ENCODE measurements around the gene NTSR2.

DNA sequence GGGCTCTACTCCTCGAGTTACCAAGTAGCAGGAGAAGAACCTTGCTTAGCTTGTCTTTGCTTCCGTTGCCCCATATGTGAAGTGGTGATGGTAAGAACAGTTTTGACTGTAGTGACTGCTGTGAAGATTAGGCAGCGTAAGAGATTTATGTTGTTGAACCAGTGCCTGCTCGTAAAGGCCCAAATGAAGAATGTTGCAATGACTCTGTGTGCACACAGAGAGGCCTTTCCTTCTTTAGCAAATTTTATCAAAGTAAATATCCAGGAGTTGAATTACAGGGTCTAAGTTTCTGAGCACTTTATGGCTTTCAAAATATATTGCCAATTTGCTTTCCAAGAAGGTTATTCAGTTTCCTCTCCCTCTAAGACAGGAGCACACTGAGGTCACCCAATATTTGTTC is 14.5 kb downstream of the NTSR2 start:
- TF ChIP-seq, protein P1, sequence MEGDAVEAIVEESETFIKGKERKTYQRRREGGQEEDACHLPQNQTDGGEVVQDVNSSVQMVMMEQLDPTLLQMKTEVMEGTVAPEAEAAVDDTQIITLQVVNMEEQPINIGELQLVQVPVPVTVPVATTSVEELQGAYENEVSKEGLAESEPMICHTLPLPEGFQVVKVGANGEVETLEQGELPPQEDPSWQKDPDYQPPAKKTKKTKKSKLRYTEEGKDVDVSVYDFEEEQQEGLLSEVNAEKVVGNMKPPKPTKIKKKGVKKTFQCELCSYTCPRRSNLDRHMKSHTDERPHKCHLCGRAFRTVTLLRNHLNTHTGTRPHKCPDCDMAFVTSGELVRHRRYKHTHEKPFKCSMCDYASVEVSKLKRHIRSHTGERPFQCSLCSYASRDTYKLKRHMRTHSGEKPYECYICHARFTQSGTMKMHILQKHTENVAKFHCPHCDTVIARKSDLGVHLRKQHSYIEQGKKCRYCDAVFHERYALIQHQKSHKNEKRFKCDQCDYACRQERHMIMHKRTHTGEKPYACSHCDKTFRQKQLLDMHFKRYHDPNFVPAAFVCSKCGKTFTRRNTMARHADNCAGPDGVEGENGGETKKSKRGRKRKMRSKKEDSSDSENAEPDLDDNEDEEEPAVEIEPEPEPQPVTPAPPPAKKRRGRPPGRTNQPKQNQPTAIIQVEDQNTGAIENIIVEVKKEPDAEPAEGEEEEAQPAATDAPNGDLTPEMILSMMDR (IDR thresholded peaks at IDR 0.05), result no peak
- TF ChIP-seq POLR2AphosphoS5 (IDR thresholded peaks at IDR 0.05) (no peak), POLR2A (IDR thresholded peaks at IDR 0.05) (no peak), EP300 (IDR thresholded peaks at IDR 0.05; ENCODE audit: low read depth) (no peak)

Measured in transverse colon (tissue), 4 donors.